Measurements from ENCODE around the gene RGSL1. TPM values are rescaled to one million over a fixed set of nuclear protein-coding genes. Genes with fewer than 3 reads are reported as not detected.

The RGSL1 gene
- polyA plus RNA-seq, 1 donor from 2014 or later: not detected

GRCh38 chr1:182507685-182508084 lies 57.7 kb downstream of the RGSL1 start:
- no peak overlapping the region for H3K4me2 ChIP-seq (ENCODE audit: low read length)
- H3K9ac ChIP-seq (ENCODE audit: low read length): no peak overlapping the region
- H3F3A ChIP-seq (ENCODE audit: insufficient read depth, low read length, poor library complexity, severe bottlenecking): no peaks in the 10 kb centered on the region
- no peaks in the 10 kb centered on the region for H3K36me3 ChIP-seq (ENCODE audit: insufficient read depth, low read length)
- TF ChIP-seq CTCF (IDR thresholded peaks at IDR 0.05; ENCODE audit: poor library complexity, severe bottlenecking) (no peak), RAD21 (conservative IDR thresholded peaks at IDR 0.05) (no peak), EP300 (conservative IDR thresholded peaks at IDR 0.05; ENCODE audit: poor library complexity, severe bottlenecking) (no peak), POLR2AphosphoS5 (IDR thresholded peaks at IDR 0.05) (no peak), TAF1 (IDR thresholded peaks at IDR 0.05; ENCODE audit: low read depth) (no peak), REST (IDR thresholded peaks at IDR 0.05; ENCODE audit: borderline replicate concordance) (no peak), MXI1 (conservative IDR thresholded peaks at IDR 0.05; ENCODE audit: poor library complexity, severe bottlenecking) (no peak), EZH2 (IDR thresholded peaks at IDR 0.05; ENCODE audit: borderline replicate concordance, insufficient read depth, low read length, poor library complexity, severe bottlenecking) (no peak), SMC3 (conservative IDR thresholded peaks at IDR 0.05; ENCODE audit: poor library complexity) (no peak)
- H3K4me3 ChIP-seq (ENCODE audit: low read length): no peak overlapping the region
- no peaks in the 10 kb centered on the region for H3K27me3 ChIP-seq (ENCODE audit: insufficient read depth, low read depth, low read length)
- H4K20me1 ChIP-seq (ENCODE audit: insufficient read depth): no peaks in the 10 kb centered on the region
- H3K27ac ChIP-seq (ENCODE audit: low read length): no peak overlapping the region
- no peaks in the 10 kb centered on the region for H3K9me2 ChIP-seq (ENCODE audit: insufficient read depth, low read length)
- no peaks in the 10 kb centered on the region for H3K79me2 ChIP-seq (replicated peaks; ENCODE audit: insufficient read depth, low read length)
- no peak overlapping the region for H2AFZ ChIP-seq (ENCODE audit: low read depth, low read length)
- H3K9me3 ChIP-seq (ENCODE audit: low read length): no peaks in the 10 kb centered on the region

- Histone ChIP-seq H3F3A (ENCODE audit: insufficient read depth, low read length, poor library complexity, severe bottlenecking) (no peaks in the 10 kb centered on the region), H3K27ac (ENCODE audit: low read length) (no peak overlapping the region), H3K36me3 (ENCODE audit: insufficient read depth, low read length) (no peaks in the 10 kb centered on the region), H3K27me3 (ENCODE audit: insufficient read depth, low read depth, low read length) (no peaks in the 10 kb centered on the region), H3K79me2 (replicated peaks; ENCODE audit: insufficient read depth, low read length) (no peaks in the 10 kb centered on the region), H4K20me1 (ENCODE audit: insufficient read depth) (no peaks in the 10 kb centered on the region), H3K4me2 (ENCODE audit: low read length) (no peak overlapping the region), H2AFZ (ENCODE audit: low read depth, low read length) (no peak overlapping the region), H3K9ac (ENCODE audit: low read length) (no peak overlapping the region), H3K9me3 (ENCODE audit: low read length) (no peaks in the 10 kb centered on the region), H3K4me3 (ENCODE audit: low read length) (no peak overlapping the region), H3K9me2 (ENCODE audit: insufficient read depth, low read length) (no peaks in the 10 kb centered on the region)
- TF ChIP-seq SMC3 (conservative IDR thresholded peaks at IDR 0.05; ENCODE audit: poor library complexity) (no peak), CTCF (IDR thresholded peaks at IDR 0.05; ENCODE audit: poor library complexity, severe bottlenecking) (no peak)
Measured at GRCh38 chr1:182515556-182515955, 65.6 kb downstream of the RGSL1 start.

Data from neural cell (in vitro differentiated cells).